ENCODE results near the gene PCED1A. TPM values are rescaled to one million over a fixed set of nuclear protein-coding genes. Genes with fewer than 3 reads are reported as not detected.

Gene PCED1A
- total and polyA plus RNA-seq, 2 of the 13 experiments (the other 11 are each of a cell fraction or from before 2014, with no cell fraction given): 40.1 to 84.2 TPM

DNA sequence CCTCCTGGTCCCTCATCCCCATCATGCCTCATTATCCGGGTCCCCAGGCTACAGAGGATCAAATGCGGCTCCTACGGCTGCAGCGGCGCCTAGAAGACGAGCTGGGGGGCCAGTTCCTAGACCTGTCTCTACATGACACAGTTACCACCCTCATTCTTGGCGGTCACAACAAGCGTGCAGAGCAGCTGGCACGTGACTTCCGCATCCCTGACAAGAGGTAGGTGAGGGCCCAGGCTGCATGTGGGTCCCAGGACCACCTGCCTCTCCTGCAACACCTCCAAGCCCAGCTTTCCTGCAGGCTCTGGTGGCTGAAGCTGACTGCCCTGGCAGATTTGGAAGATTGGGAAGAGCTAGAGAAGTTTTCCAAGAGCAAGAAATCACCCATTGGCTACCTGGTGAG is 24.6 kb upstream of the PCED1A start:
- POLR2A ChIA-PET: no interaction called here
- BruUV-seq (replicated peaks): no TSS peak
- FAIRE-seq: no peak

DNA sequence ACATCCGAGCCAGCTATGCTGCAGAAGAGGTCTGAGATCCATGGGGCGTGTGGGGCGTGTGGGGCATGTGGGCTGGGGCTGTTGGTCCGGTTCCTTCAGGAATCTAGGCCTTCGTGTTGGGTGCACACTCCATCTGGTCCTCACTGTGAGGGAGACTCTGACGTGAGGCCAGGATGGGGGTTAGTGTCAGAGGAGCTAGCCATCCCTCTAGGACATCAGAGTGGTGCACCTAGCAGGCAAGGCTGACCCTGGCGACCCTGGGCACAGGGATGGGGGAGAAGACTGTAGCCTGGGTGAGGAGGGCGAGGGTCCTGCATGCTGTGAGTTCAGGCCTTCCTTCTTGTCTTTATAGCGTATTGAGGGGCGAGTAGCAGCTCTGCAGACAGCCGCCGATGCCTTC is 24.2 kb upstream of the PCED1A start:
- BruUV-seq (replicated peaks): no TSS peak
- H3K9ac ChIP-seq (ENCODE audit: insufficient read depth, low read depth, low read length): no peak overlapping the region
- ATAC-seq: no peak
- H3K4me2 ChIP-seq (ENCODE audit: low read depth, low read length): no peak overlapping the region
- H4K20me1 ChIP-seq (ENCODE audit: insufficient read depth, low read length): no peaks in the 10 kb centered on the region
- TF ChIP-seq SAFB2 (CRISPR knock-in tag; IDR thresholded peaks at IDR 0.05; ENCODE audit: borderline replicate concordance, low read depth) (no peak), ZNF3 (CRISPR knock-in tag; IDR thresholded peaks at IDR 0.05) (no peak), HNF4A (CRISPR knock-in tag; IDR thresholded peaks at IDR 0.05) (no peak)
- TF ChIP-seq, protein P1, sequence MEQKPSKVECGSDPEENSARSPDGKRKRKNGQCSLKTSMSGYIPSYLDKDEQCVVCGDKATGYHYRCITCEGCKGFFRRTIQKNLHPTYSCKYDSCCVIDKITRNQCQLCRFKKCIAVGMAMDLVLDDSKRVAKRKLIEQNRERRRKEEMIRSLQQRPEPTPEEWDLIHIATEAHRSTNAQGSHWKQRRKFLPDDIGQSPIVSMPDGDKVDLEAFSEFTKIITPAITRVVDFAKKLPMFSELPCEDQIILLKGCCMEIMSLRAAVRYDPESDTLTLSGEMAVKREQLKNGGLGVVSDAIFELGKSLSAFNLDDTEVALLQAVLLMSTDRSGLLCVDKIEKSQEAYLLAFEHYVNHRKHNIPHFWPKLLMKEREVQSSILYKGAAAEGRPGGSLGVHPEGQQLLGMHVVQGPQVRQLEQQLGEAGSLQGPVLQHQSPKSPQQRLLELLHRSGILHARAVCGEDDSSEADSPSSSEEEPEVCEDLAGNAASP (CRISPR knock-in tag; IDR thresholded peaks at IDR 0.05; ENCODE audit: borderline replicate concordance): no peak
- no peak overlapping the region for H3K4me3 ChIP-seq (replicated peaks in 1 of 3; ENCODE audit: insufficient read depth in 1 of 3, low read depth in 2 of 3, low read length in 3 of 3)
- no peaks in the 10 kb centered on the region for H3K27me3 ChIP-seq (ENCODE audit: control insufficient read depth in 1 of 2, insufficient read depth in 2 of 2, low read length in 2 of 2)
- ChIA-PET CTCF (ENCODE audit: low intra/inter-chr PET ratio, low total read pairs) (no interaction called here), POLR2A (no interaction called here)
- intact Hi-C loops (cut with micrococcal nuclease; ENCODE audit: unreplicated experiment): no loop called here
- H2AFZ ChIP-seq (ENCODE audit: low read length): no peak overlapping the region
- H3K79me2 ChIP-seq (ENCODE audit: insufficient read depth, low read length): no peaks in the 10 kb centered on the region
- DNase-seq (ENCODE audit: low spot score): no peak
- in situ Hi-C loops (cut with HindIII; ENCODE audit: extremely low pct_ligation_motif_present, low pct_unique_long_range_greater_than_20kb): loop anchor here (5.0 kb wide), 1 partner anchor 107 kb away; no protein-coding TSS in a partner anchor
- H3K9me3 ChIP-seq (ENCODE audit: low read length): no peaks in the 10 kb centered on the region
- no peak overlapping the region for H3K27ac ChIP-seq (ENCODE audit: extremely low read length, insufficient read depth, low read length)
- H3K36me3 ChIP-seq (replicated peaks in 1 of 2; ENCODE audit: control insufficient read depth in 1 of 2, insufficient read depth in 2 of 2, low read length in 2 of 2): peaks cover 6 to 8% of the 10 kb centered on the region in 2 experiments; a peak in 4 of 5 replicates
- no peak for FAIRE-seq
- peaks cover 10% of the 10 kb centered on the region for H3K4me1 ChIP-seq (ENCODE audit: insufficient read depth, low read length)
- 95% methylated on average over 12 of the region's 12 CpGs for WGBS (ENCODE audit: low lambda C conversion rate)

More for the DNA sequence above, 24.6 kb upstream of the PCED1A start:
- no peak for TF ChIP-seq ZNF674 (CRISPR knock-in tag; IDR thresholded peaks at IDR 0.05; ENCODE audit: low read depth)
- TF ChIP-seq DMAP1 (CRISPR knock-in tag; IDR thresholded peaks at IDR 0.05): no peak
- H3K79me2 ChIP-seq (ENCODE audit: insufficient read depth, low read length): no peaks in the 10 kb centered on the region
- intact Hi-C loops (cut with micrococcal nuclease; ENCODE audit: unreplicated experiment) (no loop called here), in situ Hi-C loops (cut with HindIII; ENCODE audit: extremely low pct_ligation_motif_present, low pct_unique_long_range_greater_than_20kb) (no loop called here)
- CTCF ChIA-PET (ENCODE audit: low intra/inter-chr PET ratio, low total read pairs): no interaction called here
- no peaks in the 10 kb centered on the region for H3K27me3 ChIP-seq (ENCODE audit: control insufficient read depth in 1 of 2, insufficient read depth in 2 of 2, low read length in 2 of 2)
- ATAC-seq: no peak
- H2AFZ ChIP-seq (ENCODE audit: low read length): no peak overlapping the region
- 96% methylated on average over 10 of the region's 10 CpGs for WGBS (ENCODE audit: low lambda C conversion rate)
- no peak overlapping the region for H3K4me3 ChIP-seq (replicated peaks in 1 of 3; ENCODE audit: insufficient read depth in 1 of 3, low read depth in 2 of 3, low read length in 3 of 3)
- no peaks in the 10 kb centered on the region for H4K20me1 ChIP-seq (ENCODE audit: insufficient read depth, low read length)
- peaks cover 12% of the 10 kb centered on the region for H3K4me1 ChIP-seq (ENCODE audit: insufficient read depth, low read length)
- H3K9ac ChIP-seq (ENCODE audit: insufficient read depth, low read depth, low read length): no peak overlapping the region
- H3K4me2 ChIP-seq (ENCODE audit: low read depth, low read length): no peak overlapping the region
- no peak overlapping the region for H3K27ac ChIP-seq (ENCODE audit: extremely low read length, insufficient read depth, low read length)
- no peak for DNase-seq (ENCODE audit: low spot score)
- H3K9me3 ChIP-seq (ENCODE audit: low read length): no peaks in the 10 kb centered on the region
- H3K36me3 ChIP-seq (replicated peaks in 1 of 2; ENCODE audit: control insufficient read depth in 1 of 2, insufficient read depth in 2 of 2, low read length in 2 of 2): peaks cover 6 to 8% of the 10 kb centered on the region in 2 experiments; a peak in 4 of 5 replicates

Measured in HepG2 (cell line).